KG1 (cell line): ENCODE measurements around the gene SLC6A7.

Source experiments
- DNase-seq: peaks from one replicate; lab custom pipeline; 2025; lab: John Stamatoyannopoulos, UW

The SLC6A7 gene

GRCh38 chr5:150155258-150156026 lies 34.4 kb upstream of the SLC6A7 start, which contains the start of gene PDGFRB:
Gene PDGFRB (minus strand): TSS chr5:150155845. CDS start chr5:150137047, 18,798 bp downstream.
- no peak for DNase-seq

GRCh38 chr5:150156027-150156368 lies 33.9 kb upstream of the SLC6A7 start:
- DNase-seq, result no peak

GRCh38 chr5:150156540-150156939 lies 33.3 kb upstream of the SLC6A7 start:
- no peak for DNase-seq

GRCh38 chr5:150157168-150157567 lies 32.7 kb upstream of the SLC6A7 start:
- DNase-seq, result no peak

GRCh38 chr5:150158170-150158949 lies 31.5 kb upstream of the SLC6A7 start:
- no peak for DNase-seq

- DNase-seq, result no peak
Observed at GRCh38 chr5:150159031-150159430, 30.8 kb upstream of the SLC6A7 start.

- DNase-seq, result no peak
Observed at GRCh38 chr5:150159741-150160179, 30.1 kb upstream of the SLC6A7 start.

- no peak for DNase-seq
Observed at GRCh38 chr5:150160448-150161081, 29.3 kb upstream of the SLC6A7 start.

- no peak for DNase-seq
Observed at GRCh38 chr5:150161242-150162141, 28.4 kb upstream of the SLC6A7 start.

GRCh38 chr5:150162142-150162513 lies 27.7 kb upstream of the SLC6A7 start:
- no peak for DNase-seq

- no peak for DNase-seq
Observed at GRCh38 chr5:150163035-150163434, 26.8 kb upstream of the SLC6A7 start.

- no peak for DNase-seq
Observed at GRCh38 chr5:150163547-150164059, 26.3 kb upstream of the SLC6A7 start.

- no peak for DNase-seq
Observed at GRCh38 chr5:150164211-150164980, 25.5 kb upstream of the SLC6A7 start.

GRCh38 chr5:150166037-150166649 lies 23.7 kb upstream of the SLC6A7 start:
- no peak for DNase-seq

GRCh38 chr5:150166650-150167511 lies 23.0 kb upstream of the SLC6A7 start, which contains the start of gene CDX1:
Gene CDX1 (plus strand): TSS chr5:150166778. CDS start chr5:150166877, 99 bp downstream.
- DNase-seq, result no peak

- DNase-seq, result no peak
Observed at GRCh38 chr5:150167512-150167850, 22.4 kb upstream of the SLC6A7 start.

GRCh38 chr5:150167908-150168307 lies 22.0 kb upstream of the SLC6A7 start:
- DNase-seq, result no peak

- no peak for DNase-seq
Observed at GRCh38 chr5:150168864-150169263, 21.0 kb upstream of the SLC6A7 start.

- no peak for DNase-seq
Observed at GRCh38 chr5:150172145-150172544, 17.7 kb upstream of the SLC6A7 start.
